ENCODE measurements around the gene MAEA. TPM values are rescaled to one million over a fixed set of nuclear protein-coding genes. Genes with fewer than 3 reads are reported as not detected.
A peak's percentile ranks its signal among the peaks of the same experiment; 100 is the strongest.

The MAEA gene
- total and polyA plus RNA-seq, 8 donors, result 43.8 to 70.4 (median 56.1) TPM

DNA sequence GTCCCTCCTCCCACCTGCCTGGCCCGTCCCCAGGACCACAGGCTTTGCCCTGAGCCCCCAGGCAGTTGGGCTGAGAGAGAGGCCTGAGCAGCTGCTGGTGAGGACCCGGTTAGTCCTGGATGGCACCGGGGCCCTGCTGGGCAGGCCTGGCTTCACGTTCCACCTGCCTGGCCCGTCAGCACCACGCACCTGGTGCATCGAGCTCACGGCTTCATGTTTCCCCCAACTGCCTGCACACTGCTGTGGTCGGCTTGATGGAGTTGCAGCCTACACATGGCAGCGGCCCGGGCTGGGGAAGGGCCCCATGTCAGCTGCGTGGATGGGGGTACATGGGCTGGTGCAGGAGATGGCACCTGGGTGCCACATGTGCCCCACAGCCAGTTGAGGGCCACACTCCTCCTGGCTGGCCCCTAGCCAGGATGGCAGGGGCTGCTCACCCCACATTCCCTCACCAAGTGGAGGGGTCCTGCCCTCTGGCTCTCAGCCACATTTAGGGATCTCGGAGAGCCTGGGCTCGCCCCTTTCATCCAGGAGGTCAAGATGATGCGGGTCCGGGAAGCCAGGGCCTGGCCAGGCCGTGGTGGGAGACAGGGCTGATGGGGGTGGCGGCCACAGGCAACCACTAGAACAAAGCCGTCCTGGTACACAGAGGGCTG is 88.0 kb downstream of the MAEA start:
- Histone ChIP-seq H3K9me3 (no peaks in the 10 kb centered on the region), H3K4me3 (no peak overlapping the region), H3K36me3 (peaks cover 0 to 61% of the 10 kb centered on the region in 2 donors), H3K27ac (no peak overlapping the region), H3K27me3 (no peaks in the 10 kb centered on the region), H3K4me1 (no peaks in the 10 kb centered on the region)
- ATAC-seq (no peak), DNase-seq (peak in 1 of 4 donors; percentile 64)
- TF ChIP-seq, protein P1, sequence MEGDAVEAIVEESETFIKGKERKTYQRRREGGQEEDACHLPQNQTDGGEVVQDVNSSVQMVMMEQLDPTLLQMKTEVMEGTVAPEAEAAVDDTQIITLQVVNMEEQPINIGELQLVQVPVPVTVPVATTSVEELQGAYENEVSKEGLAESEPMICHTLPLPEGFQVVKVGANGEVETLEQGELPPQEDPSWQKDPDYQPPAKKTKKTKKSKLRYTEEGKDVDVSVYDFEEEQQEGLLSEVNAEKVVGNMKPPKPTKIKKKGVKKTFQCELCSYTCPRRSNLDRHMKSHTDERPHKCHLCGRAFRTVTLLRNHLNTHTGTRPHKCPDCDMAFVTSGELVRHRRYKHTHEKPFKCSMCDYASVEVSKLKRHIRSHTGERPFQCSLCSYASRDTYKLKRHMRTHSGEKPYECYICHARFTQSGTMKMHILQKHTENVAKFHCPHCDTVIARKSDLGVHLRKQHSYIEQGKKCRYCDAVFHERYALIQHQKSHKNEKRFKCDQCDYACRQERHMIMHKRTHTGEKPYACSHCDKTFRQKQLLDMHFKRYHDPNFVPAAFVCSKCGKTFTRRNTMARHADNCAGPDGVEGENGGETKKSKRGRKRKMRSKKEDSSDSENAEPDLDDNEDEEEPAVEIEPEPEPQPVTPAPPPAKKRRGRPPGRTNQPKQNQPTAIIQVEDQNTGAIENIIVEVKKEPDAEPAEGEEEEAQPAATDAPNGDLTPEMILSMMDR (IDR thresholded peaks at IDR 0.05), result no peak
- intact Hi-C loops (cut with DNase I), result no loop called here

DNA sequence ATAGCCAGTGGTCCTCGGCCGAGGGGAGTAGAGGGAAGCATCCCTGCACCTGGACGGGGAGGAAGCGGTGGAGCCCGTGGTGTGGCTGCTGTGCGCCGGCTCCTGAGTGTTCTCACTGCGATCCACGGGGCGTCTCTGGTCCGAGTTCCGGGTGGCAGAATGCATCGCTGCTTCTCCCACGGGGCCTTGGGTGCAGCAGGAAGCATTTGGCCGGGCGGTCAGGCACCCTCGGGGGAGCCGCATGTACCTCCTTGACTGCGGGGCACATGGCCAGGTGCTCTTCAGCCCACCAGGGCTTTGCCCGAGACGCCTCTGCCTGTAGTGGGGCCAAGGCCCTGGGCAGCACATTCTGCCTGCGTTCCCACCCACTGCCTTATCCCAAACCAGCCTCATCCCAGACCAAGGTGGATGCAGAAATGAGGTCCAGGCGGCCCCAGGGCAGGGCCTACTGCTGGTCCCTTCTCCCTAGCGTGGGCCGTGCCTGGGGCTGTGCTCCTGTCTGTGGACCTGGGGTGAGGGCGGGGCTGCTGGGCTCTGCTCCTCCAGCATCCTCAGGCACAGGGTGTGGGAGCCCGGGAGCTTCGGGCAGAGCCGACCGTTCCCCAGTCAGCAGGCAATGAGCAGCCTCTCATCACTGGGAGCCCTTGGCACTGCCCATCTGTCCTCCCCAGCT is 89.0 kb downstream of the MAEA start:
- no peaks in the 10 kb centered on the region for H3K9me3 ChIP-seq
- DNase-seq (peak in 1 of 4 donors; percentile 79), ATAC-seq (no peak)
- no peak overlapping the region for H3K4me3 ChIP-seq
- TF ChIP-seq, protein P1 (IDR thresholded peaks at IDR 0.05), result no peak
- H3K4me1 ChIP-seq, result no peaks in the 10 kb centered on the region
- H3K27ac ChIP-seq, result no peak overlapping the region
- intact Hi-C loops (cut with DNase I), result no loop called here
- H3K27me3 ChIP-seq, result no peaks in the 10 kb centered on the region
- peaks cover 0 to 61% of the 10 kb centered on the region in 2 donors for H3K36me3 ChIP-seq

DNA sequence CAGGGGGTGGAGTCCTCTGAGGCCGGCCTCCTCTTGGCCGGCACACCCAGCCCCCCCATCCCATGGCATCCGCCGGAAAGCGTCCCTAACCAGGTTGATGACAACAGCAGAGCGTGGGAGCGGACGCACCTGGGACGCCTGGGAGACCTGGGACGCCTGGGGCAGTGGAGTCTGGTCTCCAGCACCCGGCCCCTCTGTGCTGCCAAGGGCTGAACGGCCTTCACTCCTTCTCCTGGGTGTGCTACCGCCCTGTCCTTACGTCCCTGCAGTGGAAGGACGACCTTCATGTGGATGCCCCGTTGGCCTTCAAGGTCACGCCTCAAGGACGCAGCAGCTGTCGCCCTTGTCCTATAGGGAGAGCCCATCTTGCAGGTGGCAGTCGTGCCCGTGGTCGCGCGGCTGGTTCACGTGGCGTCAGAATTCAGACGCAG is 89.7 kb downstream of the MAEA start:
- Histone ChIP-seq H3K4me1 (no peaks in the 10 kb centered on the region), H3K36me3 (peaks cover 0 to 63% of the 10 kb centered on the region in 2 donors), H3K27ac (no peak overlapping the region), H3K4me3 (no peak overlapping the region), H3K27me3 (no peaks in the 10 kb centered on the region), H3K9me3 (no peaks in the 10 kb centered on the region)
- DNase-seq (peak in 1 of 4 donors; percentile 80), ATAC-seq (no peak)
- intact Hi-C loops (cut with DNase I), result no loop called here
- TF ChIP-seq, protein P1 (IDR thresholded peaks at IDR 0.05), result no peak

DNA sequence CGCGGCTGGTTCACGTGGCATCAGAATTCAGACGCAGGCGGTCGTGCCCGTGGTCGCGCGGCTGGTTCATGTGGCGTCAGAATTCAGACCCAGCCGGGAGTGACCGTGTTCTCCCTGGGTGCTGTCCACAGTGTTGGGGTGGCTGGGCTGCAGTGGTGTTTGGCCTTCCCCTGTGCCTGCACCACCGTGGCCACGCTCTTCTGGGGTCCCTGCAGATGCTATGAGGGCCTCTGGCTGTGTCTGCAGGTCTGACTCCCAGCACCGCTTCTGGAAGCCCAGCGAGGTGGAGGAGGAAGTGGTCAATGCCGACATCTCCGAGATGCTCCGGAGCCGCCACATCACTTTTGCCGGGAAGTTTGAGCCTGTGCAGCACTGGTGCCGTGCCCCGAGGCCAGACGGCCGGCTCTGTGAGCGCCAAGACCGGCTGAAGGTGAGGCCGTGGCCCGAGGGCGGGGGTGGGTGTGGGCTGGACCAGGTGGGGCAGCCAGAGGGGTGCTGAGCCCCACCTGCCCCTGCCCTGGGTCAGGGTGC is 90.2 kb downstream of the MAEA start:
- ATAC-seq, result no peak
- H3K4me1 ChIP-seq, result no peaks in the 10 kb centered on the region
- no peak overlapping the region for H3K27ac ChIP-seq
- TF ChIP-seq, protein P1 (IDR thresholded peaks at IDR 0.05), result no peak
- H3K27me3 ChIP-seq, result no peaks in the 10 kb centered on the region
- no peaks in the 10 kb centered on the region for H3K9me3 ChIP-seq
- peak in 1 of 4 donors; percentile 56 for DNase-seq
- intact Hi-C loops (cut with DNase I), result no loop called here
- no peak overlapping the region for H3K4me3 ChIP-seq
- peaks cover 0 to 63% of the 10 kb centered on the region in 2 donors for H3K36me3 ChIP-seq
